Duodenal mucosa (tissue), 2 donors: ENCODE results near the gene PSAPL1.

Experiments used
- H3K27ac ChIP-seq: one replicate; pipeline ENCODE4 v1.7.0; 2013; ENCODE audit warnings: low read depth, low read length
- H3K27me3 ChIP-seq, 2 donors: one replicate each; pipeline ENCODE4 v1.7.0; 2013; ENCODE audit warnings: low read length in 2 of 2, control low read depth in 1 of 2; ENCODE audit not compliant: insufficient read depth in 2 of 2, control insufficient read depth in 1 of 2
- H3K36me3 ChIP-seq, 2 donors: one replicate each; pipeline ENCODE4 v1.7.0; 2013; ENCODE audit warnings: low read length in 2 of 2, control low read depth in 1 of 2; ENCODE audit not compliant: insufficient read depth in 2 of 2, control insufficient read depth in 1 of 2
- H3K4me1 ChIP-seq, 2 donors: one replicate each; pipeline ENCODE4 v1.7.0; 2013; ENCODE audit warnings: low read length in 2 of 2, control low read depth in 1 of 2; ENCODE audit not compliant: insufficient read depth in 2 of 2, control insufficient read depth in 1 of 2
- H3K4me3 ChIP-seq, 2 donors: one replicate each; pipeline ENCODE4 v1.7.0; 2013; ENCODE audit warnings: low read length in 2 of 2, low read depth in 1 of 2
- H3K9ac ChIP-seq, 2 donors: one replicate each; pipeline ENCODE4 v1.7.0; 2013; ENCODE audit warnings: low read length in 2 of 2, low read depth in 1 of 2
- H3K9me3 ChIP-seq, 2 donors: one replicate each; pipeline ENCODE4 v1.7.0; 2013; ENCODE audit warnings: low read length in 2 of 2, control low read depth in 1 of 2; ENCODE audit not compliant: control insufficient read depth in 1 of 2

PSAPL1 gene

GRCh38 chr4:7434766-7435150 lies at the start of gene PSAPL1:
TSS of gene PSAPL1 (minus strand) at chr4:7434930. CDS start at chr4:7434879, 51 bp downstream.
- H3K4me3 ChIP-seq: no peak within 1 kb of the TSS
- no peaks in the 10 kb centered on the region for H3K9me3 ChIP-seq
- H3K27ac ChIP-seq: no peak within 1 kb of the TSS
- peaks cover 0 to 5% of the 10 kb centered on the region in 2 donors for H3K4me1 ChIP-seq
- H3K36me3 ChIP-seq: no peaks in the 10 kb centered on the region
- no peak within 1 kb of the TSS for H3K9ac ChIP-seq
- no peaks in the 10 kb centered on the region for H3K27me3 ChIP-seq

GRCh38 chr4:7481227-7481626 lies 46.5 kb upstream of the PSAPL1 start:
- Histone ChIP-seq H3K9ac (no peak overlapping the region), H3K27me3 (no peaks in the 10 kb centered on the region), H3K4me3 (no peak overlapping the region), H3K36me3 (no peaks in the 10 kb centered on the region), H3K9me3 (no peaks in the 10 kb centered on the region), H3K27ac (no peak overlapping the region), H3K4me1 (no peaks in the 10 kb centered on the region)

- no peaks in the 10 kb centered on the region for H3K4me1 ChIP-seq
- H3K9ac ChIP-seq: no peak overlapping the region
- no peaks in the 10 kb centered on the region for H3K9me3 ChIP-seq
- no peak overlapping the region for H3K27ac ChIP-seq
- H3K4me3 ChIP-seq: no peak overlapping the region
- H3K36me3 ChIP-seq: no peaks in the 10 kb centered on the region
- H3K27me3 ChIP-seq: no peaks in the 10 kb centered on the region
Observed at GRCh38 chr4:7480423-7480822, 45.7 kb upstream of the PSAPL1 start.

- Histone ChIP-seq H3K9me3 (no peaks in the 10 kb centered on the region), H3K36me3 (no peaks in the 10 kb centered on the region), H3K27me3 (no peaks in the 10 kb centered on the region), H3K27ac (no peak overlapping the region), H3K4me1 (no peaks in the 10 kb centered on the region), H3K9ac (no peak overlapping the region), H3K4me3 (no peak overlapping the region)
Observed at GRCh38 chr4:7478665-7479064, 43.9 kb upstream of the PSAPL1 start.

GRCh38 chr4:7477695-7478094 lies 43.0 kb upstream of the PSAPL1 start:
- Histone ChIP-seq H3K36me3 (no peaks in the 10 kb centered on the region), H3K9ac (no peak overlapping the region), H3K9me3 (no peaks in the 10 kb centered on the region), H3K4me1 (no peaks in the 10 kb centered on the region), H3K27ac (no peak overlapping the region), H3K4me3 (no peak overlapping the region), H3K27me3 (no peaks in the 10 kb centered on the region)

- Histone ChIP-seq H3K27ac (no peak overlapping the region), H3K36me3 (no peaks in the 10 kb centered on the region), H3K4me1 (no peaks in the 10 kb centered on the region), H3K9me3 (no peaks in the 10 kb centered on the region), H3K4me3 (no peak overlapping the region), H3K27me3 (no peaks in the 10 kb centered on the region), H3K9ac (no peak overlapping the region)
Observed at GRCh38 chr4:7476820-7477219, 42.1 kb upstream of the PSAPL1 start.

- H3K9me3 ChIP-seq: no peaks in the 10 kb centered on the region
- H3K4me1 ChIP-seq: no peaks in the 10 kb centered on the region
- no peak overlapping the region for H3K4me3 ChIP-seq
- H3K36me3 ChIP-seq: no peaks in the 10 kb centered on the region
- no peak overlapping the region for H3K9ac ChIP-seq
- no peak overlapping the region for H3K27ac ChIP-seq
- H3K27me3 ChIP-seq: no peaks in the 10 kb centered on the region
Observed at GRCh38 chr4:7475207-7475606, 40.5 kb upstream of the PSAPL1 start.

GRCh38 chr4:7474320-7474719 lies 39.6 kb upstream of the PSAPL1 start:
- H3K27ac ChIP-seq: no peak overlapping the region
- no peaks in the 10 kb centered on the region for H3K36me3 ChIP-seq
- H3K9ac ChIP-seq: no peak overlapping the region
- H3K27me3 ChIP-seq: no peaks in the 10 kb centered on the region
- H3K4me1 ChIP-seq: no peaks in the 10 kb centered on the region
- no peaks in the 10 kb centered on the region for H3K9me3 ChIP-seq
- H3K4me3 ChIP-seq: no peak overlapping the region

GRCh38 chr4:7473081-7473480 lies 38.4 kb upstream of the PSAPL1 start:
- Histone ChIP-seq H3K27ac (no peak overlapping the region), H3K9me3 (no peaks in the 10 kb centered on the region), H3K4me3 (no peak overlapping the region), H3K27me3 (no peaks in the 10 kb centered on the region), H3K36me3 (no peaks in the 10 kb centered on the region), H3K4me1 (no peaks in the 10 kb centered on the region), H3K9ac (no peak overlapping the region)

- H3K4me1 ChIP-seq: no peaks in the 10 kb centered on the region
- H3K9ac ChIP-seq: no peak overlapping the region
- no peaks in the 10 kb centered on the region for H3K9me3 ChIP-seq
- H3K36me3 ChIP-seq: no peaks in the 10 kb centered on the region
- no peak overlapping the region for H3K4me3 ChIP-seq
- H3K27ac ChIP-seq: no peak overlapping the region
- H3K27me3 ChIP-seq: no peaks in the 10 kb centered on the region
Observed at GRCh38 chr4:7472442-7473013, 37.8 kb upstream of the PSAPL1 start.
